ENCODE measurements around the gene RNF4. TPM values are rescaled to one million over a fixed set of nuclear protein-coding genes. Genes with fewer than 3 reads are reported as not detected.

The RNF4 gene
- total RNA-seq, 4 donors from 2014 or later: 10.8 to 57.9 (median 33.9) TPM

- intact Hi-C loops (cut with DNase I; ENCODE audit: low total_unique reads): no loop called here
- Histone ChIP-seq H3K27ac (no peak overlapping the region), H3K27me3 (no peaks in the 10 kb centered on the region), H3K36me3 (no peaks in the 10 kb centered on the region), H3K4me3 (no peak overlapping the region), H3K9me3 (no peaks in the 10 kb centered on the region), H3K4me1 (peaks cover 0 to 9% of the 10 kb centered on the region in 2 donors)
- DNase-seq: no peak
- TF ChIP-seq CTCF (IDR thresholded peaks at IDR 0.05): no peak
- no peak for TF ChIP-seq POLR2A (IDR thresholded peaks at IDR 0.05)
Measured at GRCh38 chr4:2485956-2486355, 17.1 kb downstream of the RNF4 start.

- TF ChIP-seq CTCF (IDR thresholded peaks at IDR 0.05) (no peak), POLR2A (IDR thresholded peaks at IDR 0.05) (no peak)
- no peak overlapping the region for H3K4me3 ChIP-seq
- H3K4me1 ChIP-seq: peaks cover 0 to 3% of the 10 kb centered on the region in 2 donors
- no peaks in the 10 kb centered on the region for H3K36me3 ChIP-seq
- no peaks in the 10 kb centered on the region for H3K9me3 ChIP-seq
- intact Hi-C loops (cut with DNase I; ENCODE audit: low total_unique reads): no loop called here
- no peaks in the 10 kb centered on the region for H3K27me3 ChIP-seq
- DNase-seq: no peak
- H3K27ac ChIP-seq: no peak overlapping the region
Measured at GRCh38 chr4:2486981-2487380, 18.1 kb downstream of the RNF4 start.

GRCh38 chr4:2487632-2488031, 18.7 kb downstream of the RNF4 start:
- Histone ChIP-seq H3K27ac (no peak overlapping the region), H3K36me3 (no peaks in the 10 kb centered on the region), H3K9me3 (no peaks in the 10 kb centered on the region), H3K27me3 (no peaks in the 10 kb centered on the region), H3K4me1 (no peaks in the 10 kb centered on the region), H3K4me3 (no peak overlapping the region)
- DNase-seq: no peak
- no peak for TF ChIP-seq CTCF (IDR thresholded peaks at IDR 0.05)
- TF ChIP-seq POLR2A (IDR thresholded peaks at IDR 0.05): no peak
- intact Hi-C loops (cut with DNase I; ENCODE audit: low total_unique reads): no loop called here

- DNase-seq: no peak
- intact Hi-C loops (cut with DNase I; ENCODE audit: low total_unique reads): no loop called here
- Histone ChIP-seq H3K27me3 (no peaks in the 10 kb centered on the region), H3K27ac (no peak overlapping the region), H3K4me3 (no peak overlapping the region), H3K36me3 (no peaks in the 10 kb centered on the region), H3K9me3 (no peaks in the 10 kb centered on the region), H3K4me1 (no peaks in the 10 kb centered on the region)
- TF ChIP-seq CTCF (IDR thresholded peaks at IDR 0.05): no peak
- no peak for TF ChIP-seq POLR2A (IDR thresholded peaks at IDR 0.05)
Measured at GRCh38 chr4:2489081-2489805, 20.3 kb downstream of the RNF4 start.

GRCh38 chr4:2489841-2490552, 21.1 kb downstream of the RNF4 start:
- Histone ChIP-seq H3K36me3 (no peaks in the 10 kb centered on the region), H3K9me3 (no peaks in the 10 kb centered on the region), H3K27me3 (no peaks in the 10 kb centered on the region), H3K4me3 (no peak overlapping the region), H3K27ac (no peak overlapping the region), H3K4me1 (no peaks in the 10 kb centered on the region)
- intact Hi-C loops (cut with DNase I; ENCODE audit: low total_unique reads): no loop called here
- DNase-seq: no peak
- no peak for TF ChIP-seq POLR2A (IDR thresholded peaks at IDR 0.05)
- TF ChIP-seq CTCF (IDR thresholded peaks at IDR 0.05): no peak

Data from uterus (tissue), 4 donors.